ENCODE results near the gene KDM2A. TPM values are rescaled to one million over a fixed set of nuclear protein-coding genes. Genes with fewer than 3 reads are reported as not detected.

Gene KDM2A
- total RNA-seq, 1 donor from 2014 or later, result 44.1 TPM

DNA sequence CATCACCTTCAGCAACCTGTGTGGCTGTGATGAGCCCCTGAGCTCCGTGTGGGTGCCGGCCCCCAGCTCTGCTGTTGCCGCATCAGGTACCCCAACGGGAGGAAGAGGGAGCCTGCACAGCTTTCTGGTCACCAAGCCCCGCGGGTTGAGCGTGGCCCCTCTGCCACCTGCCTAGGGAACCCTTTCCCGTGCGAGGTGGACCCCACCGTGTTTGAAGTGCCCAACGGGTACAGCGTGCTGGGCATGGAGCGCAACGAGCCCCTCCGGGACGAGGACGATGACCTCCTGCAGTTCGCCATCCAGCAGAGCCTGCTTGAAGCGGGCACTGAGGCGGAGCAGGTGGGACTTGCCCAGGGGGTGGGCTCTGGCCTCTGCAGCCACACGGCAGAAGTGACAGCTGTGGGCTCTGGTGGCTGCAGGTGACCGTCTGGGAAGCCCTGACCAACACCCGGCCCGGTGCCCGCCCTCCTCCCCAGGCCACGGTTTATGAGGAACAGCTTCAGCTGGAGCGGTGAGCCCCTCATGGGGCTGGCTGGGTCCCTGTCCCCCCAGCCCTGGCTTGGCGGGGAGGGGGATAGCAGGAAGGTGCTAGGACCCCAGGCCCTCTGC, 182.4 kb downstream of the KDM2A start:
- DNase-seq (ENCODE audit: low spot score), result no peak

DNA sequence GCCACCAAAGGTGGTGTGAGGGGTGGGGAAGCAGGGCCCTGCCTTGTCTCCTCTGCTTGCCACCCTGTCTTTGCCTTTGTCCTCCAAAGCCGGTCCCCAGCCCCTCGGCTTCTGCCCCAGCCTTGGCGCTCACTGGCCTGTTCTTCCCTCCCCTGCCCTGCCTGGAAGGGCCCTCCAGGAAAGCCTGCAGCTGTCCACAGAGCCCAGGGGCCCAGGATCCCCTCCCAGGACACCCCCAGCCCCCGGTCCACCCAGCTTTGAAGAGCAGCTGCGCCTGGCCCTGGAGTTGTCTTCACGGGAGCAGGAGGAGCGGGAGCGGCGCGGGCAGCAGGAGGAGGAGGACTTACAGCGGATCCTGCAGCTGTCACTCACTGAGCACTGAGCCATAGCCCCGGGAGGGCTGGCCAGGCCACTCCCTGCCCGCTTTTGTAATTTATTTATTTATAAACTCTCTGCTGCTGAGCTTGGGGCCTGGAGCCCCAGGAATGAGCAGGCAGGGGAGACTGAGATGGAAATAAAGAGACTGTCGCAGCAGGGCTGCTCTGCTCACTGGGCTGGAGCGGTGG, 183.0 kb downstream of the KDM2A start:
- DNase-seq (ENCODE audit: low spot score), result peak; percentile 78

DNA sequence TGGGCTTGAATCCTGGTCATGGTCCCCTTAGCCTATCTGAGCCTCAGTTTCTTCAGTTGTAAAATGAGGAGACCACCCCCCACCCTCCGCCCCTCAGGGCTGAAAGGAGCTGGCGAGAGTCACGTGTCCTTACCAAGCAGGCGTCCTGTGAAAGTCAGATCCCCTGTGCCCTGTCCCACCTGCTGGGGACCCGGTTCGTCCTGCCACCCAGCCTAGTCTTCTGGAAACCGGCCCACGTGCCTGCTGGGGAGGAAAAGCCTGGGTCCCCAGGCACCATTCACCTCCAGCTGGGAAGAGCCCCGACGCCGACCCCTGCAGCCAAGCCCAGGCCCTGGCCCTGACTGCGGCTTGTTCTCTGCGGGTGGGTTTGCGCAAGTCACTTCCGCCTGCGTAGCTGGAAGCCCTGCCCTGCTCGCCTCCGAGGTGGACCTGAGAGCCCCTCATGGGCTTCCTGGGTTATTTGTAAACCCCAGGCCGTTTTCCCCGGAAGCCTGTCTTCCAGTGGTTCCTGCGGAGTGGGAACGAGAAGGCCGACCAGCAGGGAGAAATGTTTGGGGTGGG, 183.6 kb downstream of the KDM2A start:
- DNase-seq (ENCODE audit: low spot score), result no peak

DNA sequence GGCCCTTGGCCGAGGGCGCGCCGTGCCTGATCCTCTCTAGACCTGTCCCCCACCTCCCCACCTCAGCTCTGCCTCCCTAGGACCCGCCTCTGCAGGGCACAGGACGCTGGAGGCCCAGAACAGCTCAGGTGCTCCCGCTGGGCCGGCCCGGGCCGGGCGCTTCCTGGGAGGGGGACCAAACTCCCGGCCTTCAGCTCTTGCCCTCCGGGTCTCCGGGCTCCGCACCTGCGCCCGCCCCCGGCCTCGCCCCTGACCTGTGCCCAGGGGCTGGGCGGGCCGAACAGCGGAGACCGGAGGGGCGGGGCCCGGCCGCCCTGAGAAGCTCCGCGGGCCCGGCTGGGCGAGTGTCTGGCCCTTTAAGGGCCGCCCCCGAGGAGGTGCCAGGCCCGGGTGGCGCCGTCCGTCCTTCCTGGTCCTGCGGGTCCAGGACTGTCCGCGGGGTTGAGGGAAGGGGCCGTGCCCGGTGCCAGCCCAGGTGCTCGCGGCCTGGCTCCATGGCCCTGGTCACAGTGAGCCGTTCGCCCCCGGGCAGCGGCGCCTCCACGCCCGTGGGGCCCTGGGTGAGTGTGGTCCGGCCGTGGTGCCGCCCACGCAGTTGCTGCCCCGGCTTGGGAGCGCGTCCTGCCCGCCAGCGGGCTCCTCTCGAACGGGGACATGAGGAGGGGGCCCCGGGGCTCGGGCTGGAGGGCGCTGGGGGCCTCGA, 184.2 kb downstream of the KDM2A start, which contains the start of gene SSH3:
Gene SSH3 (plus strand): TSS at position 399 of the 703 bp plus-strand sequence. CDS start 96 bp downstream, at position 495.
- peak; percentile 80 for DNase-seq (ENCODE audit: low spot score)

DNA sequence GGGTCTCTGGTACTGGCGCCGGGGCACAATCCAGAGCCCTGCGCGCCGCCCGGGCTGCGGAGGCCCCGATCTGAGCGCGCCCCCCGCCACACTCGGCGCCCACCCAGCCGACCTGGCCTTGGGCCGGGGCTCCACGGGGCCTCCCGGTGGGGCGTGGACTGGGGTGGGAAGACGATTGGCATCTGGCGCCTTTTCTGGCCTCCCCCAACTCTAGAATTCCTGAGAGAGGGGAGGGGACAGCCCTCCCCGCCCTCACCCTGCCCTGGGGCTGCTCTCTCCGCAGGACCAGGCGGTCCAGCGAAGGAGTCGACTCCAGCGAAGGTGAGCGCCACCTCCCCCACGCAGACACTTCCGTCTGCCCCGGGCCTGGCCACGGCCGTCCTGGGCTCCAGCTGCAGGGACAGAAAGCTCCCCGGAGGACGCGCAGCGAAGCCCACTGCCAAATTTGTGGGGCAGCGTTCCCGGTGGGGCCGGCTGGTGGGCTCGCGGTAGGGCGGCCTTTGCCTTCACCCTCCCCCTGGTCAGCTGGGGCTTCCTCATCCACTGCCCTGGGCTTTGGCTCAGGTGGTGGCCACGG, 184.9 kb downstream of the KDM2A start:
- DNase-seq (ENCODE audit: low spot score), result no peak

DNA sequence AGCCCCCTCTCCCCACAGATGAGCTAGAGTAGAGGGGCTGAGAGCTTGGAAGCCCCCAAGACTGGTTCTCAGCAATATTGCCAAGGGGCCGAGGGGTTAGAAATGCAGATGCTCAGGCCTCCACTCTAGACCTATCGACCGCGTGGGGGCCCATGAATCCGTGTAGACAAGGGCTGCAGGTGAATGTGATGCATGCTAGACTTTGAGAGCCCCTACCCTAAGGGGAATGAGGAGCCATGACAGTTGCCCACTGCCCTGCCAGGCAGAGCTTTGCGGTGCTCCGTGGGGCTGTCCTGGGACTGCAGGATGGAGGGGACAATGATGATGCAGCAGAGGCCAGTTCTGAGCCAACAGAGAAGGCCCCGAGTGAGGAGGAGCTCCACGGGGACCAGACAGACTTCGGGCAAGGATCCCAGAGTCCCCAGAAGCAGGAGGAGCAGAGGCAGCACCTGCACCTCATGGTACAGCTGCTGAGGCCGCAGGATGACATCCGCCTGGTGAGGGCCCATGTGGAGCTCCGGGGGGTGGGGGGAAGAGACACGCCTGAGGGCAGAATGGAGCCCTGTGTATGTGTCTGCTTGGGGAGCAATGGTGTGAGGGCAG, 185.5 kb downstream of the KDM2A start:
- DNase-seq (ENCODE audit: low spot score), result no peak

DNA sequence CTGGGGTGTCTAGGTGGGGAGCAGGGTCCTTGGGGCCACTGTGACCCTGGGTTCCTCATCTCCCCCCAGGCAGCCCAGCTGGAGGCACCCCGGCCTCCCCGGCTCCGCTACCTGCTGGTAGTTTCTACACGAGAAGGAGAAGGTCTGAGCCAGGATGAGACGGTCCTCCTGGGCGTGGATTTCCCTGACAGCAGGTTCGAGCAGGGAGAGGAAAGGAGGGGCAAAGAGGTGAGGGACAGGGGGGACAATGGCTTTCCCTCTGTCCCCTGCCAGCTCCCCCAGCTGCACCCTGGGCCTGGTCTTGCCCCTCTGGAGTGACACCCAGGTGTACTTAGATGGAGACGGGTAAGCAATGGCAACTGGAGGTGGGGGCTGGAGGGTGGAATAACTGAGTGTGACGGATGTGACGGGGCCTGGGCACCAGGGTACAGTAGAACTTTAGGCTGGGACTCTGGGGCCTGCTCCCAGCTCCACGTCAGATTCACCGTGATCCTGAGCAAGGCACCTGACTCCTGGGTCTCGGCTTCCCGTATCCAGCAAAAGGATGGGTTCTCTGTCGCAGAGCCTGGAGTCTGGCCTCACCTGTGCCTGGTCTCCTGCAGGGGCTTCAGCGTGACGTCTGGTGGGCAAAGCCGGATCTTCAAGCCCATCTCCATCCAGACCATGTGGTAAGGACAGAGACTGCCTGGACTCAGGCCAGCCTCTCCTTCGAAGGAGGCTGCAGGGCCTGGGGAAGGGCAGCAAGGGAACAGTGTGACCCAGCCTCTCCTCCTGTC, 187.9 kb downstream of the KDM2A start:
- no peak for DNase-seq (ENCODE audit: low spot score)

DNA sequence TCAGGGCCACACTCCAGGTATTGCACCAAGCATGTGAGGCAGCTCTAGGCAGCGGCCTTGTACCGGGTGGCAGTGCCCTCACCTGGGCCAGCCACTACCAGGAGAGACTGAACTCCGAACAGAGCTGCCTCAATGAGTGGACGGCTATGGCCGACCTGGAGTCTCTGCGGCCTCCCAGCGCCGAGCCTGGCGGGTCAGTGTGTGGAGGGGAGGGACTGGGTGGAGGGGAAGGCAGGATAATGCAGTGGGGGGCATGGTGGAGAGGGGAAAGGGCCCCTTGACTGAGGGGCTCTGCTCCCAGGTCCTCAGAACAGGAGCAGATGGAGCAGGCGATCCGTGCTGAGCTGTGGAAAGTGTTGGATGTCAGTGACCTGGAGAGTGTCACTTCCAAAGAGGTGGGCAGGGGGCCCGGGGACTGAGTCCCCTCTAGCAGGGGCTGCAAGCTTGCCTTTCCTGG, 188.5 kb downstream of the KDM2A start:
- DNase-seq (ENCODE audit: low spot score), result no peak

Other genes starting within 250 kb of the KDM2A start
- gene PC, start 160.9 kb upstream of the KDM2A start, total RNA-seq (ENCODE audit: insufficient read depth, low replicate concordance), result 30.3 TPM
- gene C11orf86, start 144.0 kb upstream of the KDM2A start, total RNA-seq (ENCODE audit: insufficient read depth, low replicate concordance), result not detected
- 3.1 TPM for gene SYT12, start 96.1 kb upstream of the KDM2A start, total RNA-seq (ENCODE audit: insufficient read depth, low replicate concordance)
- gene RHOD, start 62.4 kb upstream of the KDM2A start, total RNA-seq (ENCODE audit: insufficient read depth, low replicate concordance), result 15.2 TPM
- gene GRK2, start 147.2 kb downstream of the KDM2A start, total RNA-seq (ENCODE audit: insufficient read depth, low replicate concordance), result 46.2 TPM
- 31.1 TPM for gene ANKRD13D, start 170.0 kb downstream of the KDM2A start, total RNA-seq (ENCODE audit: insufficient read depth, low replicate concordance)
- gene SSH3, start 184.3 kb downstream of the KDM2A start, total RNA-seq (ENCODE audit: insufficient read depth, low replicate concordance), result 7.5 TPM
- gene POLD4, start 234.3 kb downstream of the KDM2A start, total RNA-seq (ENCODE audit: insufficient read depth, low replicate concordance), result 52.7 TPM

Measured in umbilical cord (tissue), 2 donors.